Skin of body (tissue), 2 donors: ENCODE results near the gene TBCK. TPM values are rescaled to one million over a fixed set of nuclear protein-coding genes. Genes with fewer than 3 reads are reported as not detected.
A peak's percentile ranks its signal among the peaks of the same experiment; 100 is the strongest.

Source experiments
- DNase-seq: peaks from one replicate; lab custom pipeline; 2025; lab: John Stamatoyannopoulos, UW
- total RNA-seq: library from RNA; depleted of rRNA; stranded (reverse); fragments of >200 nt; gene quantifications from one replicate; pipeline ENCODE4 v1.2.3, GENCODE V29; 2014

TBCK gene
- total RNA-seq, 1 donor from 2014 or later = 56.3 TPM

DNA sequence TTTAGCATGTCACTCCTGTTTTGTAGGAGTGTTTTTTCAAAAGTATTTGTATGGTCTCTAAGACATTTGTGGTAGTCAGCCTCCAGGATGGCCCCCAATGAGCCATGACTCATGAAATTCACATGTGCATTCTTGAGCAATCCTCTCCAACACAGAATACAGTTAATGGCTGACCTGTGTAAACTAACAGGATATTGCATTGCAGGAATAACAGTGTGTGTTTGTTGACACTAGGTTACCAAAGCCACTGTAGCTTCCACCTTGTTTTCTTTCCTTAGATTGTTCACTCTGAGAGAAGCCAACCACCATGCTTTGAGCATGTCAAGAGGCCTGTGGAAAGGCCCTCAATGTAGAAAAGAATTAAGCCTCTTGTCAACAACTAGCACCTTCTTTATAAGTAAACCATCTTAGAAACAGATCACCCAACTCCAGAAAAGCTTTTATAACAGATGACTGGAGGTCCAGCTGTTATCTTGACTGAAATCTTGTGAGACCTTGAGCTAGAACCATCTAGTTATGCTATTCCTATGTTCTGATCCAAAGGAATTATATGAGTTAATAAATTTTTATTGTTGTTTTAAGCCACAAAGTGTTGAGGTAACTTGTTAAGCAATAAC, 28.5 kb downstream of the TBCK start:
- no peak for DNase-seq

DNA sequence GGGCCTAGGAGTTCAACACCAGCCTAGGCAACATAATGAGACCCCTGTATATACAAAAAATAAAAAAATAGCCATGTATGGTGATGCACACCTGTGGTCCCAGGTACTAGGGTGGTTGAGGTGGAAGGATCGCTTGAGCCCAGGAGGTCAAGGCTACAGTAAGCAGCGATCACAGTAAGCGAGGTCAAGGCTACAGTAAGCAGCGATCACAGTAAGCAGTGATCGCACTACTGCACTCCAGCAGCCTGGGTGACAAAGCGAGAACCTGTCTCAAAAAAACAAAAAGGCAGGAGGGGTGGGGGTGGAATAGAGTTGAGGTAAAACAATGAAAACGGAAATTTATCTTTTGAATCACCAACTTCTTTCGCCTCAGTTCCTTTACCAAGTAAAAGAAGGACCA, 29.4 kb downstream of the TBCK start:
- DNase-seq = no peak

DNA sequence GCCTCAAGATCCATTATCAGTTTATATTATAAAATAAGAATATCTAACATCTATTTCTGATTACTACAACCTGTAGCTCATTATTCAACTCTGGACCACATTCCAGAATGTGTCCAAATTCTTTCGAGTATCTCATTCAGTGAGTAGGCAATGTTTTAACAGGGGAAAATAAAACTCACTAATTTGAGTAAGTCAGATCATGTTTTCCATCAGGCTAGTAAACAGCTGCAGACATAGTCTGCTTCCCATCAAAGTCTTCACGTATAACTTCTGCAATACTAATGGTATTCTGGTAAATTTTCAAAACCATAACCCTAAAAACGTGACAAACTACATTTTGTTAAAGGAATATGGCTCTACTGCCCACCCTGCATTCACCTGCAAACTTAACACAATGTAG, 31.8 kb downstream of the TBCK start:
- no peak for DNase-seq

DNA sequence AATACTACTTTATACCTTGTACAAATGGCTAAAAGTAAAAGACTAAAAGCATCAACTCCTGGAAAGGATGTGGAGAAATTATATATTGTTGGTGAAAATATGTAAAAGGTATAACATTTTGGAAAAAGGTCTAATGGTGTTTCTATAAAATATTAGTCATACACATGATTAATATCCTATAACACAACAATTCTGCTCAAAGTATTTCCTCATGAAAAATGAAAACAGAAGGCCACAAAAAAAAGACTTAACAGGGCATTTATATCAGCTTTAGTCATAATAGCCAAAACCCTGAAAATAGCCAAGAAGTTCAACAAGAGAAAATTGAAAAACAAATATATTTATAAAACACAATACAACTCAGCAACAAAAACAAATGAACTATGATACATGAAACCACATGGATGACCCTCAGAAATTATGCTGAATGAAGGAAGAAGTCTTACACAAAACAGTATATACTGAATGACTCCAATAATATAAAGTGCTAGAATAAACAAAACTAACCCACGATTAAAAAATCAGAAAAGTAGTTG, 38.8 kb downstream of the TBCK start:
- DNase-seq = no peak

DNA sequence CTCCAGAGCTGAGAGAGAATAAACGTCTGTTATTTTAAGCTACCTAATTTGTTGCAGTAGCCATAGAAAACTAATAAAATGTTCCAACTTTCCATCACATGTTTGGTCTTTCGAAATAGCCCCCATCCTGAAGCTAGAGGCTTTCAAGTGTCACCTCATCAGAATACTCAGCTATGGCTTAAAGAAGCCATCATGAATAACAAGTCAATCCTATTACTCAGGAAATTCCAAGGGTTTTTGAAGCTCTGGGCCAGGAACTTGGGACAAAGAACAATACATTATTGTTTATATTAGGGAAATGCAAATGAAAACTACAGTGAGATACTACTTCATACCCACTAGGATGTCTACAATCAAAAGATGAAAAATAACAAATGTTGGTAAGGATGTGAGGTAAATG, 42.2 kb downstream of the TBCK start:
- no peak for DNase-seq

DNA sequence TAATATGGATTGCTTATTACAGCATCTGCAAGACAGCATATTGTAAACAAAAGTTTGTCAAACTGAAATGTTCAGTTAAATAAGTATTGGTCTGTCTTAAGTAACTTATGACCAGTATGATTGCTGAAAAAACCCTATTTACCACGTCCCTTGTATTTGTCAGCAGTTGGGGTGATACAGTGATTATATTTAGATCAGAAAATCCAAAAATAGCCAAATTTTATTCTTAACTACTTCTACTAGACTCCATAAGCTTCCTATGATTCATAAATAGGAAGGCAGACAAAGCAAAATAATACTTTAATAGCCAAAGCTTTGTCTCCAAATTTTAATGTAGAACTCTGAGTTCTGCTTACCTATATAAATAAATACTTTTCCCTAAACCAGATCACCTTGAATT, 45.3 kb downstream of the TBCK start:
- DNase-seq = no peak

DNA sequence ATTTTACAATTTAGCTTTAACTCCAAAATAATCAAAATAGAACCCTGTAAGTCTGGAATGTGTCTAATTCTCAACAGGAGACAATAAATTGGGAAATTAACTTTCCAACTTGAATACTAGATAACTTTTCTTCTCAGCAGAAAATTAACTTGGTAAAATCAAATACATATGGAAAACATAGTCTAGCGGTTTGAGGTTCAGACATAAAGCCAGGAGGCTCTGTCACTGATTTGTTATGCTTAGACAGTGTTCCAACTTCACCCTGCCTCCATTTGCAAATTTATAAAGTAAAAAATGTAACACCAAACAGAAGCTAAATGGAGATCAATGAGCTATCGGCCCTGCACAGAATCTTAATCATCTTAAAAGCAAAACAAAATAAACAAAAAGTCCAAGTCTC, 46.3 kb downstream of the TBCK start:
- DNase-seq = peak; percentile 30

DNA sequence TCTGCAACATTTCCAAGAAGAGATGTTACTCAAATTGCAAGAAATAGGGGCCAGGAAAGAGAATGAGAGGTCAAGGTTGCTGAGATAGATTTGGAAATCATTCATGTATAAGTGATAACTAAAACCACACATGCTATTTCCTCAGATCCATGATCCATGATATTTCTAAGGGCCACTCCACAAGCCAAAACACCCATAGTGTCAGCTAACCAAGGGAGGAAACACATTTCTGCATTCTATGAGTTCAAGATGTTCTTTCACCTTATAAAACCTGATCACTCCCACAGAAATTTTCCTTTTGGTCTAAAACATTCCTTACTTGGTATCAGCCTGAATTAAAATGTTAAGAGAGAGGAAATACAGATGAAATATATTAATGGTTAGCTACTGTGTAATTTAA, 47.2 kb downstream of the TBCK start:
- DNase-seq = no peak

DNA sequence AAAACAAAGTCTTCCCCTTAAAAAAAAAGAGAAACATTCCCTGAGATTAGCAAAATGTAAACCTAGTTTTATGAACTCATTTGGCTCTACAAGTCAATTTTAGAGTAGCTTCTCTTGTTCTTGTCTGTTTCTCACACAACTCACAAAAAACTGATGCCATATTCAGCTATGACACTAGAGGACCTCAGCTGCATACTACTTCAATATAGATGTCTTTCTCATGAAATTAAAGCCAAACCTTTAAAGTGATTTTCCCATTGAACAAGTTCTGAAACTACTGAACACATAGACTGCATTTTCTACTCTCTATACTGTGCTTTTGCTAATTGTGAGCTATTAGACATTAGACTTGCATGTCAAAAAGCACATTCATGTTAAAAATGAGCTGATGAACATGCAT, 49.8 kb downstream of the TBCK start:
- peak; percentile 82 for DNase-seq

DNA sequence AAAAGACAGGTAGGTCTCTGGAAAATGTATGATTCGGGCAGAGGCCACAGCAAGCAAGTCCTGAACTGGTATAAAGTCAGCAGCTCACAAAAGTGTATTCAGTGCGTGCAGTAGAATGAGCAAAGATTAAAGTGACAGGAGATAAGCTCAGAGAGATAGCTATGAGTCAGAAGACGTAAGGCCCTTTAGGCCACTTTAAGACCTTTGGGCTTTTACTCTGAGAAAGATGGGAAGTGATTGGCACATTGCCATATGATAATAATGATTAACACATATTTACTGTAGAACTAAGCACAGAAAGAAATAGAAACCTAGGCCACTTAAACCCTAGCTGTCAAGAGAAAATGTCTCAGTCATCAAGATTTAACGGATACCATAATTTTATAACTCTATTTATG, 51.7 kb downstream of the TBCK start:
- no peak for DNase-seq

DNA sequence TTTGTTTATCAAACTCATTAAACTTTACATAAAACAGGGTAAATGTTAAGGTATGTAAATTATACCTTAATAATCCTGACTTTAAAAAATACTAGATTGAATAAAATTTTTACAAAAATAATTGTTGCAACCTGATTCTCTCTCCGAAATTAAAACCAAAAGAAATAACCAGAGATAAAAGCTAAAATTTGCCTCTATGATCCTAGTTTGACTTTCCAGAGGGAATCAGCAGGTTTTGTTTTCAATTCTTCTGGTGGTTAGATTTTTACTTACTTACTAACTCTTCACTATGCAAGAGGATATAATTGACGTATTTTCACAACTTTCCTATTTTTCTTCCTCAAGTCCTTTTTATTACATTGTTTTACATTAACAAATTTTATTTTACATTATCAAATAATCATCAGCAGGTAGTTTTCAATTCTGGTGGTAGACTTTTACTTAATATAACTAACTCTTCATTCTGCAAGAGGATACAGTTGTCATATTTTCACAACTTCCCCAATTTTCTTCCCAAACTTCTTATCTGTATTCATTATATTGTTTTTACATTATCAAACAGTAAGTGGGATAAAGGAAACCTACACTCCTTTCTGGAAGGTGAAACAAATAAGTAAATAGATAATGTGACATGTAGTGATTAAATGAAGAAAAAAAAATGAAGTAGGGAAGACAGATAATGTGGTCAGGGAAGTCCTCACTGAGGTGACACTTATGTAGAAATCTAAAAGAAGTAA, 52.2 kb downstream of the TBCK start:
- no peak for DNase-seq

DNA sequence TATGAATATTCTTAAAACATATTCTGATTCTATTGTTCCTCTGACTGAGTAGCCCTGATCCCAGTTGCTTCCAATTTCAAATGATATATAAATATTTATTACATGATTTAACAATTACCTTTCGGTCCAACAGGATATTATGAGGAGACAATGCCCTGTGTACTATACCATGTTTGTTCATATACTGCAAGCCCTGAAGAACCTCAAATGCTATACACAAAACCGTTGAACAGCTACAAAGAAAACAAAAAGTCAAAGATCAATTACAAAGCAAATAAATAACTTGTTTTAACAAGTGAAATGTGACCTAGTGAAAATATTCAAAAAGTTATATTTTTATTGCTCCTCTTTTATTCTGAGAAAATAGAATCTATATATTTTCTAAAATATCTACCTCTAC, 54.0 kb downstream of the TBCK start:
- DNase-seq = no peak

DNA sequence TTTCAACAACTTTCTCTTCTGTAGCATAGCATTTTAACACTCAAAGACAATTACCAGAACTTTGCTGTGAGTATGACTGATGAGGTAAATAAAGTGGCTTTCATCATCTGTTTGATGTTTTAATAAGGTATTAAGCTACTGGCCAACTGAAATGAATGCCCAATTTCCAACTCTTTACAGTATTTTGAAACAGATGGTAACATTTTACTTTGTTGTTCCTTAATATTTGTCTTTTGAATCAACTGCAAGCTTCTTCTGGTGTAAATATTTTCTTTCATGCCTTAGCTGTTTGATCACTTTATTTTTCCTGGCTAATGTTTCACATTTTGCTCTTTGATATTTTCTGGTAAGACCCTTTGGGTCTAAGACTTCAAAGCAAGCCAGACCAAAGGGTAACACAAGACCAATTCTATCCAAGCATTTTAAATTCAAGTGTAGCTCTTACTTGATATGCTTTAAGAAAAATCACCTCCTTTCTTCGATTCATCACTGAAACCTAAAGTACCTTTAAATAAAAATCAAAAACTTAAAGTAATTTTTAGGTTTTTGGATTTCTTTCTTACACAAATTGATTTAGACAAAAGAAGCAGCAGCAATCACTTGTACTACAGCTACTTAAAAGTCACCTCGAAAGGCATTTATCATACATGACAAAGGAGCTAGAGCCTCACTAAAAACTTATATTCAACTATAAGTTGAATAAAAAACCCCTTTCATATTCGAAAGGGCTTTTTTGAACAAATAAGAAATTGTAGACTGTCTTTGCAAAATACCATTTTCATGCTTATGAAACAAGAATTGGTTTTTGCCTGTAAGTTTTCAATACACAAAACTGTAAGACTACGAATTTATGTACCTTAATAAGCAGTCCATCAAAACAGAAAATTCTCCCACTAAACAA, 57.6 kb downstream of the TBCK start:
- DNase-seq = no peak

DNA sequence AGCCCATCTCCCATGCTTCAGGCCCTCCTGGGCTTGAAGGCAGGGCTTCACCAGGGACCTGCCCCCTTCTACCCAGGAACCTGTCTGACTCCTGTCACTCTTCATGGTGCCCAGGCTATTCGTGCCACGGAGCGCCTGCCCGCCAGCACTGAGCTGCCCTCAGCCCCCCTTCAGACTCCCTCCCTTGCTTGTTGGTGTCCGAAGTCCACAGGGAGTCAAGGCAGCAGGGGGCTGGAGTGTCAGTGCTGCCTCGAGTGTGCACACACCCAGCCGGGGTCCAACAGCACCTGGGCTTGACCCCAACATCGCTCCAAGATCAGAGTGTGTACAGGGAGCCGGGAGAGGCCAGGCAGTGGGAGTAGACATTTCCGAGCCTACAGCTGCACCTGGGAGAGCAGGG, 59.8 kb downstream of the TBCK start:
- DNase-seq = no peak

DNA sequence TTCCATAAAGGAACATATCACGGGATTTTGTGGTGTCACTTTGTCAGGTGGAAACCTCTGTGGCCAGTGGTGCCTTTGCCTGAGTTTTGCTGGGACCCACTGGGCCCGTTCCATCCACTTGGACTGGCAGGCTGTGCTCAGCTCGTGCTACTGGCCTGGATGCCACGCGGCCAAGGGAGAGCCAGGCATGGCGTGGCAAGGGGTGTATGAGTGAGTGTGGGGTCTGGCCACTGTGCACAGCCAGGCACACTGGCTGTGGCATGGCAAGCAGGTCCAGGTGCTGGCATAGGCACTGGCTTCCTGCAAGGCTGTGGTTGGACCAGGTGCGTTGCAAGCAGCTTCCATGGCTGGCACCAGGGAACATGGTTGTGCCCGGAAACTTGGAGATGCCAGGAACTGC, 60.8 kb downstream of the TBCK start:
- DNase-seq = no peak

DNA sequence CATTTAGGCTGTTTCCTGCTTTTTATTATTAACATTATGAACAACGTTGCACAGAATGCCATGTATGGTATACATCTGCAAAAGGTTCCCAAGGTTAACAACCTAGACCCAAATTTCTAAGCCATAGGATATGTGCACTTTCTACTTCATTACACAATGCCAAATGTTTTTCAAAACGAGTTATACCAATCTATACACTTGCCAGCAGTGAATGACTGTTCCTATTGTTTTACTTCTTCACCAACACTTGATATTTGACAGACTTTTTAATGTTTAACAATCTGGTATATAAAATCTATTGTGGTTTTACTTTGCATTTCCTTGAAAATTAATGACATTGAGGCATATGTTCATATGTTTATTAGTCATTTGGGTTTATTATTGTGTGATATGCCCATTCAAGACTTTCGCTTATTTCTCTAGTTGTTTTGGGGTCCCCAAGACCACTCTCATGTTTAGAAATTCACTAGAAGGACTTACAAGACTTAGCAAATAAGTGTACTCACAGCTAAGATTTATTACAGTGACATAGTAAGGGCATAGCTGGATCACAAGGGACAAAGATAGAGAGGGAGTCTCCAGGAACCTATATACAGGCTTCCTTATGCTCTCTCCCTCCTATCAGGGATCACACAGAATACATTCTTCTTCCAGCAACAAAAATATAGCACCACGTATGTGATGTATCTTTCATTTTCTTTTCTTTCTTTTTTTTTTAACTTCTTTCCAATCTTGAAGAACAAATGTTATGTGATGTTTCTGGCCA, 62.5 kb downstream of the TBCK start:
- DNase-seq = no peak

DNA sequence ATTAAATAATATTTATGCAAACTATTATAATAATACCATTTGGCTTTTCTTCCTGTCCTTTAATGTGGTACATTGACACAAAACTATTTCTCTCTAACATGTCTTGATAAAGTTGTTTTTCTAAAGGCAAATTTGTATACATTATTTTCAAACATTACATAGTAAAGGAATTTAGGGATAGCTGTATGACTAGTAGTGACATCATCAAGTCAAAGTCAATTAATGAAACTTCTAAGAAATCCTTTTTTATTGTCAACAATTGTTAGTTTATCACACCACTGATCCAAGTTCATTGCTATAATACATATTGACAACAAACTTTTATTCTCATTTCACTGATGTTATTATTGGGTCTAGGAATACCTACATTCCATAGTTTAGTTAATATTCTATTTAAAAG, 68.4 kb downstream of the TBCK start:
- no peak for DNase-seq

DNA sequence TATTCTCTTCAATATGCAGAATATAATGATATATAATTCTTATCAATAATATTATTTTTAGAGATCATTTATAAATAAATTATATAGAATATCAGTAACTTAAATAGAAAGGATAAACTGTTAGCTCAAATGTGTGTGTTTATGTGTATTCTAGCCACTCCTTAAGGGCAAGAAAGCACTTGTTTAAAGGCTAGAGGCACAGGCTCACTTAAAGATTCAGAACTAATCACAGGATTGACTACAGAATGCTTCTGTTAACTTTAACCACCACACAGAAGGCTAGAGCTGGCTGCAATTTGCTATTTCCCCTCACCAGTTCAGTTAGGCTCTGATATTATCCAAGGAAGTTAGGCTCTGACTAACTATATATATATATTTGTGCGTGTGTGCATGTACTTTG, 69.6 kb downstream of the TBCK start:
- no peak for DNase-seq

DNA sequence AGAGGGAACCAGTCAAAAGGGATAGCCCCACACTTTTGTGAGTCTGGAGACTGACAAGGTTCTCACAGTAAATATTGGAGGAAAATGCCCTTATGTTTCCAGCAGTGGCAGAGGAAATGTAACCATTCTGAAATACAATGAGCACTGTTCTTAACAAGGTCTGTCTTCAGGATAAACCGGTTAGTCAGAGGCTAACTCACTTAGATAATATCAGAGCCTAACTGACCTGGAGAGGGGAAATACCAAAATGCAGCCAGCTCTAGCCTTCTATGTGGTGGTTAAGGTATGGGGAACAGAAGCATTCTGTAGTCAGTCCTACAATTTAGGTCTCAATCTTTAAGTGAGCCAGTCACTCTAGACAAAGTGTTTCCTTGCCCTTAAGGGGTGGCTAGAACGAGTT, 70.8 kb downstream of the TBCK start:
- no peak for DNase-seq

DNA sequence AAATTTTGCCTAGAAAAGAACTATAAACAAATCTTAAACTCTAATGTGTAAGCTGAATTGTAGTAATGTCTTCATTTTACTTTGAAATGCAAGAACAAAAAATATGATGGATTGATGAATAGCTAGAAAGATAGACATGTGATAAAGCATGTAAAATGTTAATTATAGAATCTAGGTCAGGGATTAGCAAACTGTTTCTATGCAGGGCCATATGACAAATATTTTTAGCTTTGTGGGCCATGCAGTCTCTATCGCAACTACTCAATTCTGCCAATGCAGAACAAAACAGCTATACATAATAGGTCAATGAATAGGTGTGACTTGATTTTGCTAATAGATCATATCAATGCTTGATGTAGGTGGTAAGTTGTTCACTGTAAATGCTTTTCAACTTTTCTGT, 75.3 kb downstream of the TBCK start:
- no peak for DNase-seq

DNA sequence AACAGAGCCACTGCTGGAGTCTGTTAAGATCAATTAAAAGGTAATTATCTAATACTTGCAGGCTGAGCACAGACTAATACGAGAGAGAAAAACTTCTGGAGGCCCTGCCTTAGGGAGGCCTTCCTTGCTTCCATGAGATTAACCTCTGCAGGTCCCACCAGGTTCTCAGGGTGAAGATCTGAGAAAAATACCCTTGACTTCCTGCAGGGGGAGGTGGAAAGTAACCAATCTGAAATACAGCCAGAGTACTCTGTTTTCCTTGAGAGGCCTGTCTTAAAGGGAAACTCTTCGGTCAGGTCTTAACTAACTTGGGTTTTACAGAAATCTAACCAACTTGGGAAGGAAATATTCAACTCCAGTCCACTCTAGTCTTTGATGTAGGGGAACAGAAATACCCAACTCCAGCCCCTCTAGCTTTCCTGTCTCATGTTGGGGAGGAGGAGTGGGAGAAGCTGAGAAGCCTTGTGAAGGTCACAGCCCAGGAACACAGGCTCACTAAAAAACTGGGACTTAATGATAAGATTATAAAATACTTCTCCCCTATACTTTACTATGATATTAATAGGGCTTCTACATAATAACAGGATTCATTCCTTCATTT, 77.1 kb downstream of the TBCK start:
- DNase-seq = no peak
